H9 (cell line): Measurements from ENCODE around the gene OR9G1. TPM values are rescaled to one million over a fixed set of nuclear protein-coding genes. Genes with fewer than 3 reads are reported as not detected.

Source experiments
- DNase-seq: peaks from one replicate; pipeline ENCODE4 v3.0.0-alpha.2; 2017
- H2AFZ ChIP-seq: one replicate; pipeline ENCODE4 v1.6.1; 2013; ENCODE audit warnings: mild to moderate bottlenecking, low read length, control low read depth, moderate library complexity
- H2AK5ac ChIP-seq: 2 replicates; pipeline ENCODE4 v1.6.1; 2013; ENCODE audit warnings: low read length, control low read depth, mixed read lengths; ENCODE audit not compliant: insufficient read length
- H2BK120ac ChIP-seq: one replicate; pipeline ENCODE4 v1.6.1; 2013; ENCODE audit warnings: low read depth, mild to moderate bottlenecking, low read length, control low read depth, inconsistent platforms; ENCODE audit not compliant: poor library complexity, severe bottlenecking
- H2BK12ac ChIP-seq: 2 replicates; pipeline ENCODE4 v1.6.1; 2013; ENCODE audit warnings: low read length, control low read depth, mixed read lengths, low read depth; ENCODE audit not compliant: insufficient read length
- H2BK15ac ChIP-seq: 2 replicates; pipeline ENCODE4 v1.6.1; 2013; ENCODE audit warnings: low read depth, low read length, control low read depth
- H2BK20ac ChIP-seq: one replicate; pipeline ENCODE4 v1.6.1; 2013; ENCODE audit warnings: low read depth, mild to moderate bottlenecking, low read length, control low read depth, inconsistent platforms; ENCODE audit not compliant: poor library complexity, severe bottlenecking
- H2BK5ac ChIP-seq: 2 replicates; pipeline ENCODE4 v1.6.1; 2013; ENCODE audit warnings: low read length, control low read depth, mixed read lengths; ENCODE audit not compliant: insufficient read length
- H3K14ac ChIP-seq: 2 replicates; pipeline ENCODE4 v1.6.1; 2013; ENCODE audit warnings: low read length, control low read depth; ENCODE audit not compliant: insufficient read depth
- H3K18ac ChIP-seq: 2 replicates; pipeline ENCODE4 v1.6.1; 2013; ENCODE audit warnings: low read depth, mild to moderate bottlenecking, mixed read lengths, low read length, control low read depth; ENCODE audit not compliant: insufficient read length
- H3K23ac ChIP-seq: 2 replicates; pipeline ENCODE4 v1.6.1; 2013; ENCODE audit warnings: low read length, control low read depth, mixed read lengths, low read depth; ENCODE audit not compliant: insufficient read length
- H3K23me2 ChIP-seq: 2 replicates; pipeline ENCODE4 v1.6.1; 2013; ENCODE audit warnings: low read depth, mild to moderate bottlenecking, mixed read lengths, low read length, control low read depth; ENCODE audit not compliant: insufficient read length, poor library complexity, severe bottlenecking
- H3K27ac ChIP-seq: 2 replicates; pipeline ENCODE4 v1.5.1; 2013; ENCODE audit warnings: low read length, control low read depth, mixed read lengths, low read depth; ENCODE audit not compliant: insufficient read length
- H3K27me3 ChIP-seq: 2 replicates; pipeline ENCODE4 v1.6.1; 2013; ENCODE audit warnings: low read length, control low read depth, inconsistent platforms; ENCODE audit not compliant: insufficient read depth
- H3K4ac ChIP-seq: 2 replicates; pipeline ENCODE4 v1.6.1; 2013; ENCODE audit warnings: low read depth, mild to moderate bottlenecking, control low read depth, inconsistent platforms, low read length, moderate library complexity
- H3K4me1 ChIP-seq: 2 replicates; pipeline ENCODE4 v1.6.1; 2013; ENCODE audit warnings: low read length, control low read depth, inconsistent platforms; ENCODE audit not compliant: insufficient read depth
- H3K4me2 ChIP-seq: 2 replicates; pipeline ENCODE4 v1.6.1; 2013; ENCODE audit warnings: low read length, control low read depth, mixed read lengths; ENCODE audit not compliant: insufficient read length, insufficient read depth
- H3K56ac ChIP-seq: 2 replicates; pipeline ENCODE4 v1.6.1; 2013; ENCODE audit warnings: low read depth, mild to moderate bottlenecking, mixed read lengths, low read length, control low read depth; ENCODE audit not compliant: insufficient read length
- H3K79me1 ChIP-seq: 2 replicates; pipeline ENCODE4 v1.6.1; 2013; ENCODE audit warnings: low read depth, mild to moderate bottlenecking, moderate library complexity, low read length, control low read depth, inconsistent platforms; ENCODE audit not compliant: insufficient read depth, poor library complexity, severe bottlenecking
- H3K79me2 ChIP-seq: 2 replicates; pipeline ENCODE4 v1.6.1; 2013; ENCODE audit warnings: low read length, control low read depth, inconsistent platforms; ENCODE audit not compliant: insufficient read depth
- H3K9ac ChIP-seq: 2 replicates; pipeline ENCODE4 v1.6.1; 2013; ENCODE audit warnings: low read length, control low read depth, mixed read lengths; ENCODE audit not compliant: insufficient read length; ENCODE audit errors: extremely low read depth
- H3K9me3 ChIP-seq: one replicate; pipeline ENCODE4 v1.6.1; 2013; ENCODE audit warnings: low read depth, low read length, inconsistent platforms; ENCODE audit not compliant: control insufficient read depth
- H3T11ph ChIP-seq: one replicate; pipeline ENCODE4 v1.6.1; 2013; ENCODE audit warnings: mild to moderate bottlenecking, low read length, control low read depth, inconsistent platforms
- H4K20me1 ChIP-seq: one replicate; pipeline ENCODE4 v1.6.1; 2013; ENCODE audit not compliant: control insufficient read depth, insufficient read length, insufficient read depth
- H4K5ac ChIP-seq: 2 replicates; pipeline ENCODE4 v1.6.1; 2013; ENCODE audit warnings: low read depth, mild to moderate bottlenecking, mixed read lengths, low read length, control low read depth; ENCODE audit not compliant: insufficient read length
- H4K8ac ChIP-seq: replicated peaks from 2 replicates; pipeline ENCODE4 v1.6.1; 2013; ENCODE audit warnings: low read length, control low read depth, mixed read lengths, low read depth; ENCODE audit not compliant: insufficient read length
- H4K91ac ChIP-seq: 2 replicates; pipeline ENCODE4 v1.6.1; 2013; ENCODE audit warnings: low read depth, mild to moderate bottlenecking, moderate library complexity, mixed read lengths, low read length, control low read depth; ENCODE audit not compliant: insufficient read length
- H3K27ac Mint-ChIP-seq, 3 experiments: 2 replicates in 2 of 3; 3 replicates in 1 of 3; pipeline ENCODE4 v1.8.0; 2020 to 2021; ENCODE audit warnings: mixed read lengths in 3 of 3, mild to moderate bottlenecking in 1 of 3, moderate library complexity in 1 of 3
- H3K27me3 Mint-ChIP-seq: 2 replicates; pipeline ENCODE4 v1.8.0; 2021; ENCODE audit warnings: low read depth, mild to moderate bottlenecking, moderate library complexity, mixed read lengths
- H3K36me3 Mint-ChIP-seq, 3 experiments: 2 replicates in 2 of 3; 3 replicates in 1 of 3; pipeline ENCODE4 v1.8.0; 2020 to 2021; ENCODE audit warnings: low read depth in 3 of 3, mixed read lengths in 3 of 3; ENCODE audit not compliant: insufficient read depth in 1 of 3
- H3K4me1 Mint-ChIP-seq, 2 experiments: 2 replicates each; pipeline ENCODE4 v1.8.0; 2020; ENCODE audit warnings: mixed read lengths in 2 of 2
- H3K4me3 Mint-ChIP-seq, 2 experiments: 2 replicates in 1 of 2; 3 replicates in 1 of 2; pipeline ENCODE4 v1.8.0; 2020 to 2021; ENCODE audit warnings: mild to moderate bottlenecking in 2 of 2, mixed read lengths in 2 of 2, moderate library complexity in 1 of 2
- H3K9me3 Mint-ChIP-seq, 2 experiments: 2 replicates in 1 of 2; 3 replicates in 1 of 2; pipeline ENCODE4 v1.8.0; 2020; ENCODE audit warnings: mild to moderate bottlenecking in 2 of 2, mixed read lengths in 2 of 2, moderate library complexity in 1 of 2
- WGBS: extraction: QIAGEN DNeasy Blood & Tissue Kit; methylation state at CpG from one replicate; pipeline ENCODE4 v1.1.7; 2013; ENCODE audit warnings: missing lambda C conversion rate, low lambda C conversion rate, mixed read lengths; ENCODE audit not compliant: insufficient read length; ENCODE audit errors: extremely low coverage; 5-methylcytosine and 5-hydroxymethylcytosine counted together
- total RNA-seq: library from RNA; stranded (reverse); gene quantifications from 2 replicates; pipeline ENCODE4 v1.2.1, GENCODE V29; 2021
- TF ChIP-seq, protein P1 (sequence below): fragments of 200-600 bp; sonication (generic); conservative IDR thresholded peaks from 3 replicates; pipeline ENCODE4 v1.8.0; 2021; ENCODE audit warnings: antibody characterized with exemption, mild to moderate bottlenecking

The OR9G1 gene
- total RNA-seq, 1 experiment from 2014 or later: not detected

DNA sequence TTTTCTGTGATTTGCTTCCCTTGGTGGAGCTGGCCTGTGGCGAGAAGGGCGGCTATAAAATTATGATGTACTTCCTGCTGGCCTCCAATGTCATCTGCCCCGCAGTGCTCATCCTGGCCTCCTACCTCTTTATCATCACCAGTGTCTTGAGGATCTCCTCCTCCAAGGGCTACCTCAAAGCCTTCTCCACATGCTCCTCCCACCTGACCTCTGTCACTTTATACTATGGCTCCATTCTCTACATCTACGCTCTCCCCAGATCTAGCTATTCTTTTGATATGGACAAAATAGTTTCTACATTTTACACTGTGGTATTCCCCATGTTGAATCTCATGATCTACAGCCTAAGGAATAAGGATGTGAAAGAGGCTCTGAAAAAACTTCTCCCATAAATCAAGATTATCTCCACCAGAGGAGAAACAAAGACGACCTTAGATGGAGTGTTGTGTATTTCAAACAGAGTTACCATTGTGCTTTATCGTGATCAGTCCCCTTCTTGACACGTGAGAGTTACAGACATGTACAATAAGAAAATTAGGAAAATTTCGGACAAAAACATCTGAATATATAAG is 2.1 kb downstream of the OR9G1 start:
- H3K79me1 ChIP-seq: no peaks in the 10 kb centered on the region
- no peak overlapping the region for H4K8ac ChIP-seq
- no peaks in the 10 kb centered on the region for H3K4me1 ChIP-seq
- no peak overlapping the region for H3K4ac ChIP-seq
- H3K36me3 Mint-ChIP-seq: no peaks in the 10 kb centered on the region; a peak in 1 of 7 replicates
- no peak for DNase-seq
- no peaks in the 10 kb centered on the region for H4K20me1 ChIP-seq
- H2BK120ac ChIP-seq: no peak overlapping the region
- TF ChIP-seq, protein P1, sequence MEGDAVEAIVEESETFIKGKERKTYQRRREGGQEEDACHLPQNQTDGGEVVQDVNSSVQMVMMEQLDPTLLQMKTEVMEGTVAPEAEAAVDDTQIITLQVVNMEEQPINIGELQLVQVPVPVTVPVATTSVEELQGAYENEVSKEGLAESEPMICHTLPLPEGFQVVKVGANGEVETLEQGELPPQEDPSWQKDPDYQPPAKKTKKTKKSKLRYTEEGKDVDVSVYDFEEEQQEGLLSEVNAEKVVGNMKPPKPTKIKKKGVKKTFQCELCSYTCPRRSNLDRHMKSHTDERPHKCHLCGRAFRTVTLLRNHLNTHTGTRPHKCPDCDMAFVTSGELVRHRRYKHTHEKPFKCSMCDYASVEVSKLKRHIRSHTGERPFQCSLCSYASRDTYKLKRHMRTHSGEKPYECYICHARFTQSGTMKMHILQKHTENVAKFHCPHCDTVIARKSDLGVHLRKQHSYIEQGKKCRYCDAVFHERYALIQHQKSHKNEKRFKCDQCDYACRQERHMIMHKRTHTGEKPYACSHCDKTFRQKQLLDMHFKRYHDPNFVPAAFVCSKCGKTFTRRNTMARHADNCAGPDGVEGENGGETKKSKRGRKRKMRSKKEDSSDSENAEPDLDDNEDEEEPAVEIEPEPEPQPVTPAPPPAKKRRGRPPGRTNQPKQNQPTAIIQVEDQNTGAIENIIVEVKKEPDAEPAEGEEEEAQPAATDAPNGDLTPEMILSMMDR: no peak
- no peak overlapping the region for H3K4me2 ChIP-seq
- no peak overlapping the region for H2AFZ ChIP-seq
- H3K27me3 Mint-ChIP-seq: no peaks in the 10 kb centered on the region
- no peak overlapping the region for H4K5ac ChIP-seq
- H3K27ac Mint-ChIP-seq: no peak overlapping the region
- H3K4me3 Mint-ChIP-seq: no peak overlapping the region
- no peak overlapping the region for H2BK20ac ChIP-seq
- no peak overlapping the region for H3T11ph ChIP-seq
- H3K9ac ChIP-seq: no peak overlapping the region
- H3K56ac ChIP-seq: no peak overlapping the region
- H3K9me3 ChIP-seq: no peaks in the 10 kb centered on the region
- H4K91ac ChIP-seq: no peak overlapping the region
- no peaks in the 10 kb centered on the region for H3K27me3 ChIP-seq
- H3K23ac ChIP-seq: no peak overlapping the region
- no peak overlapping the region for H3K18ac ChIP-seq
- H2BK12ac ChIP-seq: no peak overlapping the region
- H3K4me1 Mint-ChIP-seq: peaks cover 9 to 24% of the 10 kb centered on the region in 2 experiments; a peak in 3 of 4 replicates
- H3K14ac ChIP-seq: no peak overlapping the region
- no peak overlapping the region for H2AK5ac ChIP-seq
- H3K27ac ChIP-seq: no peak overlapping the region
- H2BK5ac ChIP-seq: no peak overlapping the region
- H3K79me2 ChIP-seq: no peaks in the 10 kb centered on the region
- H3K23me2 ChIP-seq: no peaks in the 10 kb centered on the region
- H3K9me3 Mint-ChIP-seq: peaks cover 0 to 2% of the 10 kb centered on the region in 2 experiments; a peak in 1 of 5 replicates
- H2BK15ac ChIP-seq: no peak overlapping the region
- WGBS: no CpG with 5 or more reads among the region's 8 CpGs
